Keratinocyte (primary cell): Measurements from ENCODE around the gene CTNNBL1. TPM values are rescaled to one million over a fixed set of nuclear protein-coding genes. Genes with fewer than 3 reads are reported as not detected.

Experiments
- DNase-seq: peaks from one replicate; pipeline ENCODE4 v3.0.0-alpha.2; 2011; ENCODE audit warnings: low read depth, missing footprints, low spot score
- FAIRE-seq: peaks from 2 replicates; lab custom pipeline; 2011; peaks lifted over from hg19 to GRCh38; lab: Jason Lieb, UNC
- H2AFZ ChIP-seq: 2 replicates; pipeline ENCODE4 v1.6.0; 2012; ENCODE audit warnings: low read length, control low read depth, inconsistent platforms; ENCODE audit not compliant: control insufficient read depth
- H3K27ac ChIP-seq: 2 replicates; pipeline ENCODE4 v1.5.1; 2011; ENCODE audit warnings: low read length; ENCODE audit not compliant: control insufficient read depth, insufficient read depth
- H3K27me3 ChIP-seq: 3 replicates; pipeline ENCODE4 v1.6.0; 2011; ENCODE audit warnings: low read length; ENCODE audit not compliant: control insufficient read depth, insufficient read depth; ENCODE audit errors: extremely low read depth
- H3K36me3 ChIP-seq, 2 experiments: 2 replicates in 1 of 2; 3 replicates in 1 of 2; pipeline ENCODE4 v1.5.1; 2011; ENCODE audit warnings: low read length in 2 of 2, mild to moderate bottlenecking in 1 of 2; ENCODE audit not compliant: control insufficient read depth in 2 of 2, insufficient read depth in 2 of 2; ENCODE audit errors: extremely low read depth in 1 of 2
- H3K4me1 ChIP-seq: 3 replicates; pipeline ENCODE4 v1.5.1; 2011; ENCODE audit warnings: low read length; ENCODE audit not compliant: control insufficient read depth, insufficient read depth; ENCODE audit errors: extremely low read depth
- H3K4me2 ChIP-seq: 3 replicates; pipeline ENCODE4 v1.6.0; 2011; ENCODE audit warnings: low read depth, low read length; ENCODE audit not compliant: control insufficient read depth, insufficient read depth; ENCODE audit errors: extremely low read depth
- H3K4me3 ChIP-seq, 3 experiments: fragments of 200-600 bp in 1 of 3; sonication (generic) in 1 of 3; 2 replicates in 2 of 3; 3 replicates in 1 of 3; pipeline ENCODE4 v1.5.1; 2011 to 2016; ENCODE audit warnings: low read length in 3 of 3, mild to moderate bottlenecking in 3 of 3, control low read depth in 2 of 3, inconsistent platforms in 1 of 3, low read depth in 1 of 3, mixed read lengths in 1 of 3, mixed run types in 1 of 3, moderate library complexity in 1 of 3; ENCODE audit not compliant: control insufficient read depth in 2 of 3, insufficient read depth in 2 of 3; ENCODE audit errors: extremely low read depth in 1 of 3
- H3K79me2 ChIP-seq: 2 replicates; pipeline ENCODE4 v1.6.0; 2012; ENCODE audit warnings: low read length; ENCODE audit not compliant: control insufficient read depth, insufficient read depth
- H3K9ac ChIP-seq: 3 replicates; pipeline ENCODE4 v1.6.0; 2011; ENCODE audit warnings: low read length; ENCODE audit not compliant: control insufficient read depth, insufficient read depth; ENCODE audit errors: extremely low read depth
- H3K9me1 ChIP-seq: 3 replicates; pipeline ENCODE4 v1.6.0; 2011; ENCODE audit warnings: low read length; ENCODE audit not compliant: control insufficient read depth, insufficient read depth; ENCODE audit errors: extremely low read depth
- H3K9me3 ChIP-seq: 2 replicates; pipeline ENCODE4 v1.5.1; 2012; ENCODE audit warnings: low read depth, low read length; ENCODE audit not compliant: control insufficient read depth
- H4K20me1 ChIP-seq: 3 replicates; pipeline ENCODE4 v1.6.0; 2011; ENCODE audit warnings: low read length; ENCODE audit not compliant: control insufficient read depth, insufficient read depth; ENCODE audit errors: extremely low read depth
- CTCF ChIP-seq, 3 experiments: IDR thresholded peaks in 1 of 3; conservative IDR thresholded peaks in 1 of 3; optimal IDR thresholded peaks in 1 of 3; 2 replicates in 2 of 3; 3 replicates in 1 of 3; pipeline versions ENCODE3 to v1.5.1; 2011; ENCODE audit warnings: low read length in 3 of 3, mild to moderate bottlenecking in 3 of 3, moderate library complexity in 2 of 3, control low read depth in 1 of 3, inconsistent platforms in 1 of 3; ENCODE audit not compliant: insufficient read depth in 2 of 3; ENCODE audit errors: extremely low read depth in 1 of 3
- EZH2 ChIP-seq: IDR thresholded peaks from one replicate; pipeline ENCODE4 v1.6.1; 2012; ENCODE audit warnings: inconsistent platforms, mild to moderate bottlenecking, low read length, moderate library complexity
- dilution Hi-C: fragments of 300-500 bp; cut with MboI; formaldehyde crosslinking; loops from one replicate; pipeline ENCODE4 v1.7.0; 2020; ENCODE audit warnings: low sequenced_read_pairs; ENCODE audit not compliant: extremely low pct_ligation_motif_present
- polyA plus RNA-seq, 5 experiments: library from polyadenylated mRNA; depleted of rRNA in 3 of 5; stranded (reverse) in 3 of 5; stranded (forward) in 1 of 5; unstranded in 1 of 5; fragments of >200 nt; gene quantifications; 1 replicate in 1 of 5; 2 replicates in 3 of 5; 3 replicates in 1 of 5; pipeline versions ENCODE4 v1.2.1 to v1.2.3, GENCODE V29; 2011 to 2012; ENCODE audit warnings: missing spikeins in 2 of 5, low read depth in 1 of 5, low replicate concordance in 1 of 5

Gene CTNNBL1
- polyA plus RNA-seq, 1 donor (not counting 4 experiments of a cell fraction or from before 2014, with no cell fraction given): 37.0 TPM

- H3K79me2 ChIP-seq: no peaks in the 10 kb centered on the region
- H3K9ac ChIP-seq: no peak overlapping the region
- H2AFZ ChIP-seq: no peak overlapping the region
- H3K4me3 ChIP-seq: no peak overlapping the region
- H4K20me1 ChIP-seq: peaks cover 3% of the 10 kb centered on the region
- dilution Hi-C loops: no loop called here
- no peak overlapping the region for H3K4me2 ChIP-seq
- no peaks in the 10 kb centered on the region for H3K36me3 ChIP-seq
- FAIRE-seq (no peak), DNase-seq (no peak)
- H3K9me3 ChIP-seq: no peaks in the 10 kb centered on the region
- peaks cover 6% of the 10 kb centered on the region for H3K4me1 ChIP-seq
- peaks cover 41% of the 10 kb centered on the region for H3K27me3 ChIP-seq
- H3K9me1 ChIP-seq: no peaks in the 10 kb centered on the region
- TF ChIP-seq CTCF (optimal IDR thresholded peaks at IDR 0.05 in 1 of 3, IDR thresholded peaks at IDR 0.05 in 1 of 3, conservative IDR thresholded peaks at IDR 0.05 in 1 of 3; ENCODE audit: extremely low read depth in 1 of 3, insufficient read depth in 2 of 3, low read length in 3 of 3): no peak
- no peak for TF ChIP-seq EZH2
- no peak overlapping the region for H3K27ac ChIP-seq
Measured at GRCh38 chr20:37673444-37673843, 20.4 kb upstream of the CTNNBL1 start.

- Histone ChIP-seq H3K79me2 (no peaks in the 10 kb centered on the region), H3K27ac (no peak overlapping the region), H3K9ac (no peak overlapping the region), H4K20me1 (no peaks in the 10 kb centered on the region), H3K9me1 (no peaks in the 10 kb centered on the region), H2AFZ (no peak overlapping the region), H3K4me2 (no peak overlapping the region), H3K27me3 (peaks cover 30% of the 10 kb centered on the region), H3K4me1 (no peaks in the 10 kb centered on the region), H3K4me3 (no peak overlapping the region), H3K9me3 (no peaks in the 10 kb centered on the region), H3K36me3 (no peaks in the 10 kb centered on the region)
- no peak for FAIRE-seq
- TF ChIP-seq EZH2 (no peak), CTCF (optimal IDR thresholded peaks at IDR 0.05 in 1 of 3, IDR thresholded peaks at IDR 0.05 in 1 of 3, conservative IDR thresholded peaks at IDR 0.05 in 1 of 3; ENCODE audit: extremely low read depth in 1 of 3, insufficient read depth in 2 of 3, low read length in 3 of 3) (no peak)
- DNase-seq: no peak
- dilution Hi-C loops: no loop called here
Measured at GRCh38 chr20:37676440-37676839, 17.4 kb upstream of the CTNNBL1 start.
